Activated T-cell treated with anti-CD3 and anti-CD28 coated beads, Interleukin-2, amount 50 U/mL, for 4 hours (primary cell): Measurements from ENCODE around the gene KCNIP4. TPM values are rescaled to one million over a fixed set of nuclear protein-coding genes. Genes with fewer than 3 reads are reported as not detected.

ENCODE experiments used
- ATAC-seq, 2 donors: fragments of 200-7000 bp; cut with Tn5 transposase; one replicate each; pipeline ENCODE4 v1.10.0; 2021
- DNase-seq: peaks from one replicate; pipeline ENCODE4 v3.0.0-alpha.2; 2020
- H3K27me3 Mint-ChIP-seq: one replicate; pipeline ENCODE4 v1.8.0; 2021; ENCODE audit warnings: low read depth, mixed read lengths
- H3K36me3 Mint-ChIP-seq: one replicate; pipeline ENCODE4 v1.8.0; 2022; ENCODE audit warnings: mixed read lengths; ENCODE audit not compliant: insufficient read depth
- H3K4me1 Mint-ChIP-seq: one replicate; pipeline ENCODE4 v1.8.0; 2021; ENCODE audit warnings: low read depth, mixed read lengths
- H3K4me3 Mint-ChIP-seq: one replicate; pipeline ENCODE4 v1.8.0; 2021; ENCODE audit warnings: mild to moderate bottlenecking, moderate library complexity, mixed read lengths
- H3K9me3 Mint-ChIP-seq: one replicate; pipeline ENCODE4 v1.8.0; 2021; ENCODE audit warnings: mixed read lengths
- total RNA-seq, 3 donors: library from RNA; stranded (reverse); gene quantifications; one replicate each; pipeline ENCODE4 v1.2.1, GENCODE V29; 2021

The KCNIP4 gene
- total RNA-seq, 3 donors from 2014 or later: not detected

DNA sequence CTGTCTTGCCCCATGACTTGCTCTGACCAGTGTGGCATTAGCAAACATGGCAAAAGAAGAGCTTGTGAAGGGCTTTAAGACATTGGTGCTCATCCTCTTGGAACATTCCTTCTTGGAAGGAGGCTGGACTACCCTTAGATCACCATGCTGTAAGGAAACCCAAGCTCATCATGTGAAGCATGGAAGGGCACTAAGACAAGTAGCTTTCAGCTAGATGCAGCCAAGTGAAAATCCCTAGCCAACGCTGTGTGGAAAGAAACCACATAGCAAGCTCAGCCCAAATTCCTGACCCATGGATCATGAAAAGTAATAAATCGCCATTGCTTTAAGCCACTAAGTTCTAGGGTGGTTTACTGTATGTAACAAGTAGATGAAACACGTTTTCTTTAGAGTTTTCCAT is 1260.7 kb downstream of the KCNIP4 start:
- H3K4me1 Mint-ChIP-seq: no peaks in the 10 kb centered on the region
- H3K9me3 Mint-ChIP-seq: no peaks in the 10 kb centered on the region
- no peak for DNase-seq
- ATAC-seq: no peak
- no peaks in the 10 kb centered on the region for H3K36me3 Mint-ChIP-seq
- peaks cover 3% of the 10 kb centered on the region for H3K27me3 Mint-ChIP-seq
- H3K4me3 Mint-ChIP-seq: no peak overlapping the region

DNA sequence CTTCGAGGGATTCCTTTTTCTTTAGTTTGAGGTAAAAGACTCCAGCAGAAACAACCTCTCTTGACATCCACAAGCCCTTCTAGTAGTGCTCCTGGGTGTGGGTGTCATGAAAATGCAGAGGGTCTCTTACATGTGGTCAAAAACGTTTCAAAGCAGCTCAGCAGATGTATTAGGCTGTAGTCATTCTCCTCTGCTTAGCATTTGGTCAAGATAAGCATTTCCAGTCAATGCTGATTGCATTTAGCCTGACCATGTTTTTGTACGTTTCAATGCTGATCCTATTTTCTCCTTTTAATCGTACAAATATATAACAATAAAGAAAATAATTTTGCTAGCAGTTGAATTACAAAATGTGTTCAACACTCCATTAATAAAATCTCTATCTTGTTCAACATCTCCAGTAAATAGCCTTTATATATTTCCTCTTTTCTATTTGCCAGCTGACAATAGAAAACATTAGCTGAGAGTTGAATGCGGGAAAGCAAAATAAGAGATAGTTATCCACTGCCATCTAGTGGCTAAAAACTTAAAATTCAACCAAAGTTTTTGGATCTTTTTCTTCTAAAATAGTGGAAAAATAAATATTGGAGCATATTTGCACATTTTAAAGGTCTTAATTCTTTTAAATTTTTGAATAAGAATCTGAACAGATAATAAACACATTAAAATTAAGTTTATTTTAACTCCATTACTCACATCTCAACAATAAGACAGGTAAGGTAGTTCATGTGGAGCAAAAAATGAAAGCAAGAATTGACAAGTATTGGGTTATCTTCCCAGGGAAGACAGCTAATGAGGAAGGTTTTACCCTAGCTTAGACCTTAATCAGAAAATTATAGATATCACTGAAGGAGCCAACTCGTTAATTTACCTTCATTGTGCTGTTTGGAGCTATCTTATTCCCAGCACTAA is 1263.5 kb downstream of the KCNIP4 start:
- no peaks in the 10 kb centered on the region for H3K4me1 Mint-ChIP-seq
- H3K36me3 Mint-ChIP-seq: no peaks in the 10 kb centered on the region
- no peak for DNase-seq
- no peak for ATAC-seq
- H3K9me3 Mint-ChIP-seq: no peaks in the 10 kb centered on the region
- no peak overlapping the region for H3K4me3 Mint-ChIP-seq
- H3K27me3 Mint-ChIP-seq: peaks cover 5% of the 10 kb centered on the region

GRCh38 chr4:20683766-20684165 is 1264.8 kb downstream of the KCNIP4 start:
- peaks cover 2% of the 10 kb centered on the region for H3K27me3 Mint-ChIP-seq
- no peaks in the 10 kb centered on the region for H3K36me3 Mint-ChIP-seq
- no peak overlapping the region for H3K4me3 Mint-ChIP-seq
- ATAC-seq (no peak), DNase-seq (no peak)
- no peaks in the 10 kb centered on the region for H3K4me1 Mint-ChIP-seq
- no peaks in the 10 kb centered on the region for H3K9me3 Mint-ChIP-seq

GRCh38 chr4:20682853-20683252 is 1265.7 kb downstream of the KCNIP4 start:
- H3K9me3 Mint-ChIP-seq: no peaks in the 10 kb centered on the region
- no peak for DNase-seq
- no peaks in the 10 kb centered on the region for H3K36me3 Mint-ChIP-seq
- no peak overlapping the region for H3K4me3 Mint-ChIP-seq
- no peaks in the 10 kb centered on the region for H3K4me1 Mint-ChIP-seq
- ATAC-seq: no peak
- peaks cover 6% of the 10 kb centered on the region for H3K27me3 Mint-ChIP-seq

DNA sequence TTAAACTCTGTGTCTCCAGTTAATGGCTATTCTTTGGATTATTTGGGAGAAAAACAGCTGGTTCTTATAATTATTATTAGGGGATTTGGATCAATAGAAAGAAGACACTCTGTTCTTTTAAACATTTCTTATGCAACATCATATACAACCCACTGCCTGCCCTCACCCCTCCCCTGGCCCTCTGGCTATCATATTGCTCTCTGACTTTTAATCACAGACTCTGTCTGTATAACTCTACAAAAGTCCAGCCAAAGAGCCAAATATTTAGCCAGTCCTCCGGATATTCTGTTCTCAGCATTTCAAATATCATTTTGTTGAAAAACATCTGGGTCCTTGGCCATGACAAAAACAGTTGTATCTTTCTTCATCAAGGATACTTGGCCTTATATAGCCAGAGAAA is 1267.3 kb downstream of the KCNIP4 start:
- no peak for DNase-seq
- Mint-ChIP-seq H3K4me3 (no peak overlapping the region), H3K4me1 (no peaks in the 10 kb centered on the region), H3K27me3 (peaks cover 8% of the 10 kb centered on the region), H3K9me3 (no peaks in the 10 kb centered on the region), H3K36me3 (no peaks in the 10 kb centered on the region)
- ATAC-seq: no peak

- Mint-ChIP-seq H3K9me3 (no peaks in the 10 kb centered on the region), H3K36me3 (no peaks in the 10 kb centered on the region), H3K4me3 (no peak overlapping the region), H3K27me3 (peaks cover 8% of the 10 kb centered on the region), H3K4me1 (no peaks in the 10 kb centered on the region)
- DNase-seq: no peak
- no peak for ATAC-seq
These were observed 1267.8 kb downstream of the KCNIP4 start for GRCh38 chr4:20680736-20681135.

- Mint-ChIP-seq H3K36me3 (no peaks in the 10 kb centered on the region), H3K4me3 (no peak overlapping the region), H3K9me3 (no peaks in the 10 kb centered on the region), H3K4me1 (no peaks in the 10 kb centered on the region), H3K27me3 (peaks cover 8% of the 10 kb centered on the region)
- no peak for ATAC-seq
- no peak for DNase-seq
These were observed 1268.6 kb downstream of the KCNIP4 start for GRCh38 chr4:20679951-20680350.
